Upper lobe of right lung (tissue), 1 donor: ENCODE results near the gene UCK1. TPM values are rescaled to one million over a fixed set of nuclear protein-coding genes. Genes with fewer than 3 reads are reported as not detected.

Experiments
- ATAC-seq: fragments of 200-7000 bp; cut with Tn5 transposase; one replicate; pipeline ENCODE4 v1.9.1; 2020; ENCODE audit warnings: mild to moderate bottlenecking, moderate library complexity
- DNase-seq: peaks from one replicate; pipeline ENCODE4 v3.0.0-alpha.2; 2020
- H3K27ac ChIP-seq: fragments of 200-600 bp; one replicate; pipeline ENCODE4 v1.8.0; 2022
- H3K27me3 ChIP-seq: fragments of 200-600 bp; one replicate; pipeline ENCODE4 v1.8.0; 2022; ENCODE audit warnings: mild to moderate bottlenecking
- H3K36me3 ChIP-seq: fragments of 200-600 bp; one replicate; pipeline ENCODE4 v1.8.0; 2022
- H3K4me1 ChIP-seq: fragments of 200-600 bp; one replicate; pipeline ENCODE4 v1.8.0; 2022
- H3K4me3 ChIP-seq: fragments of 200-600 bp; one replicate; pipeline ENCODE4 v1.8.0; 2022; ENCODE audit warnings: mild to moderate bottlenecking
- H3K9me3 ChIP-seq: fragments of 200-600 bp; one replicate; pipeline ENCODE4 v1.8.0; 2022
- intact Hi-C: fragments of 100-400 bp; cut with DNase I; formaldehyde crosslinking; loops from one replicate; pipeline ENCODE4 v1.11.0; 2022
- total RNA-seq: library from RNA; stranded (reverse); fragmentation: NEBNext Ultra II Directional; extraction: Animal tissue kit (Norgen Biotek cat#: 25700); gene quantifications from one replicate; pipeline ENCODE4 v1.2.1, GENCODE V29; 2021
- TF ChIP-seq, protein P1 (sequence below): fragments of 200-600 bp; IDR thresholded peaks from one replicate; pipeline ENCODE4 v1.8.0; 2022; ENCODE audit warnings: antibody characterized with exemption
- donor health status: DM: no; HTN: yes; CAD: no; lungs with severe emphysema.

The UCK1 gene
- total RNA-seq, 1 donor from 2014 or later: 27.9 TPM

DNA sequence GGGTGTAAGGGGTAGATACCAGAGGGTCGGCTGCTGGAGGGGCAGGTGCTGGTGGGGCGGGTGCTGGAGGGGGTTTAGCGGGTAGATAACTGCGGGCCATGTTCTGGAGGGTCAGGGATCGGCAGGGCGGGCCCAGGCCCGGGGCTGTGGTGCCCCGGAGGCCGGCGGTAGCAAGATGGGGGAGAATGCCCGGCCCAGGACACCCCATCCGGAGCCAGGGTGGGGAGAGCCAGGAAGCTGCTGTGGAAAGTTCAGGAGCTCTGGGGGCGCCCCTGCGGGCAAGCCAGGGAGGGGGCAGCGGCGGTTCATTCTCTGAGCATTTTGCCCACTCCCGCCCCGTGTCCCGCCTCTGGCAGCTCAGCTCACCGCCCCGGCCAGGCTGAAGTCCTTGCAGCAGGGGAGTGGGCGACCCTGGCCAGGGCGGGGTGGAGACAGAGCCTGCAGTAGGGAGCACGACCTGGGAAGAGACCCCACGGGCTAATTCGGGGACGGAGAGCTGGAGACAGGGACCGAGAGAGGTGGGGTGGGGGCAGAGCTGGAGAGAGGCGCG is 14.8 kb upstream of the UCK1 start:
- ATAC-seq: peak; percentile 50
- no peak for DNase-seq
- Histone ChIP-seq H3K4me1 (peaks cover 13% of the 10 kb centered on the region), H3K27me3 (peaks cover 26% of the 10 kb centered on the region), H3K4me3 (peak overlapping the region; percentile 45), H3K36me3 (no peaks in the 10 kb centered on the region), H3K27ac (no peak overlapping the region), H3K9me3 (peaks cover 7% of the 10 kb centered on the region)
- intact Hi-C loops: no loop called here
- TF ChIP-seq, protein P1, sequence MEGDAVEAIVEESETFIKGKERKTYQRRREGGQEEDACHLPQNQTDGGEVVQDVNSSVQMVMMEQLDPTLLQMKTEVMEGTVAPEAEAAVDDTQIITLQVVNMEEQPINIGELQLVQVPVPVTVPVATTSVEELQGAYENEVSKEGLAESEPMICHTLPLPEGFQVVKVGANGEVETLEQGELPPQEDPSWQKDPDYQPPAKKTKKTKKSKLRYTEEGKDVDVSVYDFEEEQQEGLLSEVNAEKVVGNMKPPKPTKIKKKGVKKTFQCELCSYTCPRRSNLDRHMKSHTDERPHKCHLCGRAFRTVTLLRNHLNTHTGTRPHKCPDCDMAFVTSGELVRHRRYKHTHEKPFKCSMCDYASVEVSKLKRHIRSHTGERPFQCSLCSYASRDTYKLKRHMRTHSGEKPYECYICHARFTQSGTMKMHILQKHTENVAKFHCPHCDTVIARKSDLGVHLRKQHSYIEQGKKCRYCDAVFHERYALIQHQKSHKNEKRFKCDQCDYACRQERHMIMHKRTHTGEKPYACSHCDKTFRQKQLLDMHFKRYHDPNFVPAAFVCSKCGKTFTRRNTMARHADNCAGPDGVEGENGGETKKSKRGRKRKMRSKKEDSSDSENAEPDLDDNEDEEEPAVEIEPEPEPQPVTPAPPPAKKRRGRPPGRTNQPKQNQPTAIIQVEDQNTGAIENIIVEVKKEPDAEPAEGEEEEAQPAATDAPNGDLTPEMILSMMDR: no peak

DNA sequence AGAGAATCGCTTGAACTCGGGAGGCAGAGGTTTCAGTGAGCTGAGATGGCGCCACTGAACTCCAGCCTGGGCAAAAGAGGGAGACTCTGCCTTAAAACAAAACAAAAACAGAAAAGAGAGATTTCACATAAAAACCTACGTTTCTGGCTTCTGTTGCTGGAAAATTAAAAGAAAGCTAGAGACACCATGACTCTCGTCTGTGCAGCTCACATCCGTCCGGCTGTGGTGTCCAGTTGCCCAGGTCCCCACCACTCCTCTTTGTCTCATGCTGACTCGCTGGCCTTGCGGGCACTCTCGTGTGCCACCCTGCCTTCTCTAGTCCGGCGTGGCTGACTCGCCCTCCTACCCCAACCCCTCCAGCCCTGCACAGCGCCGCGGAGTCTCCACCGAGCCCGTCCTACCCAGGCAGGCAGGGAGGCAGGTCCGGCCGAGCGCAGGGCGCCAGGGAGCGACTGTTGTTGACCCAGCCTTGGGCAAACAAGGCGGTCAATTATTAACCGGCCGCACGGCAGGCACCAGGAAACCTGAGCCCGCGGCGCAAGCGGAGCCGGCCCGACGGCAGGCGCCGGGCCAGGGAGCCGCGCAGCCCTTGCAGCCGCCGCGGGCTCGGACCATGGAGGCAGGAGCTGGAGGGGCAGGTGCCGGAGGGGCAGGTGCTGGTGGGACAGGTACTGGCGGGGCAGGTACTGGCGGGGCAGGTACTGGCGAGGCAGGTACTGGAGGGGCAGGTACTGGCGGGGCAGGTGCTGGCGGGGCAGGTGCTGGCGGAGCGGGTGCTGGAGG is 14.1 kb upstream of the UCK1 start, which contains the start of gene PRRT1B:
TSS of gene PRRT1B (plus strand) at position 521 of the 783 bp plus-strand sequence. CDS start at position 614, 93 bp downstream.
- H3K9me3 ChIP-seq: peaks cover 7% of the 10 kb centered on the region
- H3K27ac ChIP-seq: no peak within 1 kb of the TSS
- peak; percentile 94 for DNase-seq
- peaks cover 13% of the 10 kb centered on the region for H3K4me1 ChIP-seq
- TF ChIP-seq, protein P1: no peak
- ATAC-seq: peak; percentile 98
- peak within 1 kb of the TSS; percentile 45 for H3K4me3 ChIP-seq
- H3K27me3 ChIP-seq: peaks cover 26% of the 10 kb centered on the region
- H3K36me3 ChIP-seq: no peaks in the 10 kb centered on the region
- intact Hi-C loops: no loop called here

DNA sequence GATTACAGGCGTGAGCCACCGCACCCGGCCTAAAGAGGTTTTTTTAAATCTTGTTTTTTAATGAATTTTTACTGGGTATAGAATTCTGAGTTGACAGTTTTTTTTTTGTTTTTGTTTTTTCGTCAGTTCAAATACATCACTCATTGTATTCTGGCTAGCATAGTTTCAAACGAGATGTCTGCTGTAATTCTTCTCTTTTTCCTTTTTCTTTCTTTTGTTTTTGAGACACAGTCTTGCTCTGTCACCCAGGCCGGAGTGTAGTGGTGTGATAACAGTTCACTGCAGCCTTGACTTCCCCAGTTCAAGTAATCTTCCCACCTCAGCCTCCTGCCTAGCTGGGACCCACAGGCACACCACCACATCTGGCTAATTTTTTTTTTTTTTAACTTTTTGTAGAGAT is 12.1 kb upstream of the UCK1 start:
- Histone ChIP-seq H3K36me3 (no peaks in the 10 kb centered on the region), H3K4me3 (no peak overlapping the region), H3K27ac (no peak overlapping the region), H3K9me3 (peaks cover 7% of the 10 kb centered on the region), H3K4me1 (peaks cover 13% of the 10 kb centered on the region), H3K27me3 (peaks cover 26% of the 10 kb centered on the region)
- DNase-seq (no peak), ATAC-seq (no peak)
- TF ChIP-seq, protein P1: no peak
- intact Hi-C loops: no loop called here

DNA sequence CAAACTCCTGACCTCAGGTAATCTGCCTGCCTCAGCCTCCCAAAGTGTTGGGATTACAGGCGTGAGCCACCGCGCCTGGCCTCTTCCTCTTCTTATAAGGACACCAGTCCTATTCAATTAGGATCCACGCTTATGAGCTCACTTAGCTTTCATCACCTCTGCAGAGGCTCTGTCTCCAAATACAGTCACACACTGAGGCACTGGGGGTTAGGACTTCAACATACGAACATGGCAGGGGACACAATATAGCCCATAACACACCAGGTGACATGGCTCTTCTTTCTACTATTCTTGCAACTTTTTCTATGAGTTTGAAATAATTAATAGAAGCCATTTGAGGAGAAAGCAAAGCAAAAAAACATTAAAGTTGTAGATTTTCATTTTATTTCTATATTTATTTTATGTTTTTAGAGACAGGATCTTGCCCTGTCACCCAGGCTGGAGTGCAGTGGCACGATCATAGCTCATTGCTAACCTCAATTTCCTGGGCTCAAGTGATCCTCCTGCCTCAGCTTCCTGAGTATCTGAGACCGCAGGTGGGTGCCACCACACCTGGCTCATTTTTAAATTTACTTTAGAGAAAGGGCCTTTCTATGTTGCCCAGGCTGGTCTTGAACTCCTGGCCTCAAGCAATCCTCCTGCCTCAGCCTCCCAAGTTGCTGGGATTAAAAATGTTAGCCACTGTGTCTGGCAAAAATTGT is 8.3 kb upstream of the UCK1 start:
- no peak overlapping the region for H3K27ac ChIP-seq
- no peaks in the 10 kb centered on the region for H3K36me3 ChIP-seq
- H3K4me3 ChIP-seq: no peak overlapping the region
- TF ChIP-seq, protein P1: no peak
- no peaks in the 10 kb centered on the region for H3K4me1 ChIP-seq
- peaks cover 7% of the 10 kb centered on the region for H3K9me3 ChIP-seq
- no peaks in the 10 kb centered on the region for H3K27me3 ChIP-seq
- DNase-seq (no peak), ATAC-seq (no peak)
- intact Hi-C loops: no loop called here

DNA sequence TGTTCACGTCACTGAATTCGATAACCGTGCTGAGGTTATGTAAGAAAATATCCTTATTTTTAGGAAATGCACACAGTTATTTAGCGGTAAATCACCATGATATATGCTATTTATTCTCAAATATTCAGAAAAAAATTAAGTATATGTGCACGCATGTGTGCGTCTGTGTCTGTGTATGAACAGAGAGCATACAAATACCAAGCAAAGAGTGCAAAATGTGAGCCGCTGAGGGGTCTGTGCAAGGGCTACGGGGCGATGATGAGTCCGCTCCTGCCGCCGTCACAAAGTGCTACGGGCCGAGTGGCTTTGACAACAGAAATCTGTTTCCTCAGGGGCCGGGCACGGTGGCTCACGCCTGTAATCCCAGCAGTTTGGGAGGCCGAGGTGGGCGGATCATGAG is 6.9 kb upstream of the UCK1 start:
- ATAC-seq (no peak), DNase-seq (no peak)
- intact Hi-C loops: no loop called here
- Histone ChIP-seq H3K4me1 (no peaks in the 10 kb centered on the region), H3K36me3 (no peaks in the 10 kb centered on the region), H3K27me3 (no peaks in the 10 kb centered on the region), H3K4me3 (no peak overlapping the region), H3K9me3 (no peaks in the 10 kb centered on the region), H3K27ac (no peak overlapping the region)
- TF ChIP-seq, protein P1: no peak
